NT2/D1 (cell line): Measurements from ENCODE around the gene CCDC47.

ENCODE experiments used
- DNase-seq: peaks from one replicate; pipeline ENCODE4 v3.0.0-alpha.2; 2011; ENCODE audit warnings: low read depth, low spot score
- H3K27me3 ChIP-seq: 2 replicates; pipeline ENCODE4 v1.6.0; 2011; ENCODE audit warnings: mild to moderate bottlenecking; ENCODE audit not compliant: insufficient read length, insufficient read depth
- H3K36me3 ChIP-seq: 2 replicates; pipeline ENCODE4 v1.6.1; 2011; ENCODE audit warnings: mild to moderate bottlenecking, low read length, mixed read lengths; ENCODE audit not compliant: insufficient read depth, insufficient read length
- H3K4me1 ChIP-seq: 2 replicates; pipeline ENCODE4 v1.5.1; 2011; ENCODE audit not compliant: insufficient read depth, insufficient read length
- H3K4me3 ChIP-seq: 2 replicates; pipeline ENCODE4 v1.5.1; 2011; ENCODE audit warnings: low read depth; ENCODE audit not compliant: insufficient read length
- H3K9ac ChIP-seq: 2 replicates; pipeline ENCODE4 v1.6.0; 2011; ENCODE audit warnings: low read depth; ENCODE audit not compliant: insufficient read length
- H3K9me3 ChIP-seq: 2 replicates; pipeline ENCODE4 v1.5.1; 2011; ENCODE audit warnings: mild to moderate bottlenecking, low read length; ENCODE audit not compliant: insufficient read depth
- SUZ12 ChIP-seq: IDR thresholded peaks from 2 replicates; pipeline ENCODE4 v1.6.1; 2011; ENCODE audit not compliant: insufficient read length, insufficient read depth; ENCODE audit errors: extremely low read depth
- YY1 ChIP-seq: IDR thresholded peaks from 2 replicates; pipeline ENCODE4 v1.6.1; 2011; ENCODE audit not compliant: insufficient read length, insufficient read depth
- ZNF274 ChIP-seq: IDR thresholded peaks from 2 replicates; pipeline ENCODE4 v1.6.1; 2011; ENCODE audit warnings: mild to moderate bottlenecking, low read depth, low read length

The CCDC47 gene

DNA sequence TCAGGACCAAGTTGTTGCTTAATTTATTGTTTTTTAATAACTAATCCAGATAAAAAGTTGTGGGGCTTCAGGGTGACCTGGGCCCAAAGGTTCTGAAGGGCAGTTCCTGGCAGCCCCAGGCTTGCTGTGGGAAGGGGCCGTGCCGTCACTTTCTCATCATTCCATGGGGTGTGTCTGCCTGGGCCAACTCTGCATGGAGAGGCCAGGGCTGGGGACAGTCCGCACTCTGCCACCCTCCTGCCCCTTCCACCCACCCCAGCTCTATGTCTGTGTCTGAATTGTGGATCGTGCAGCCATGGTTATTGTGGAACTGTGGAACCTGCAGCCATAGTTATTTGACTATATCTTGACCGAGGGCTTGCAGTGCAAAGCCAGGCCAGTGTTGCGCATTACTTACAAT is 77.5 kb downstream of the CCDC47 start:
- no peaks in the 10 kb centered on the region for H3K9me3 ChIP-seq
- H3K4me1 ChIP-seq, result peaks cover 29% of the 10 kb centered on the region
- H3K27me3 ChIP-seq, result no peaks in the 10 kb centered on the region
- no peak for DNase-seq
- H3K4me3 ChIP-seq, result no peak overlapping the region
- TF ChIP-seq SUZ12 (no peak), ZNF274 (no peak), YY1 (no peak)
- peaks cover 71% of the 10 kb centered on the region for H3K36me3 ChIP-seq
- H3K9ac ChIP-seq, result no peak overlapping the region
